H1 (cell line): ENCODE measurements around the gene RPS26. TPM values are rescaled to one million over a fixed set of nuclear protein-coding genes. Genes with fewer than 3 reads are reported as not detected.

ENCODE experiments used
- ATF3 ChIP-seq: IDR thresholded peaks from 2 replicates; pipeline ENCODE4 v1.6.1; 2011; ENCODE audit warnings: low read depth, mild to moderate bottlenecking, low read length; ENCODE audit not compliant: insufficient read depth
- BRCA1 ChIP-seq: IDR thresholded peaks from 2 replicates; pipeline ENCODE4 v1.6.1; 2012; ENCODE audit warnings: low read depth, low read length, improper control_type of control experiment
- CBX5 ChIP-seq: fragments of 300-800, 300-1000 bp; sonication (generic); IDR thresholded peaks from 2 replicates; pipeline ENCODE4 v1.7.1; 2016; ENCODE audit warnings: antibody characterized with exemption, low read length, low read depth
- CEBPB ChIP-seq: IDR thresholded peaks from 2 replicates; pipeline ENCODE4 v1.6.1; 2012; ENCODE audit warnings: low read depth, low read length
- CREB1 ChIP-seq: IDR thresholded peaks from 2 replicates; pipeline ENCODE4 v1.6.1; 2012; ENCODE audit warnings: inconsistent platforms
- E2F6 ChIP-seq: IDR thresholded peaks from 2 replicates; pipeline ENCODE4 v1.6.1; 2012; ENCODE audit warnings: inconsistent platforms
- EP300 ChIP-seq, 2 experiments: IDR thresholded peaks; 1 replicate in 1 of 2; 2 replicates in 1 of 2; pipeline ENCODE4 v1.6.1; 2011 to 2012; ENCODE audit warnings: low read depth in 2 of 2, low read length in 2 of 2, mild to moderate bottlenecking in 2 of 2, borderline replicate concordance in 1 of 2, inconsistent platforms in 1 of 2, moderate library complexity in 1 of 2
- FOSL1 ChIP-seq: IDR thresholded peaks from 2 replicates; pipeline ENCODE4 v1.6.1; 2011; ENCODE audit warnings: mild to moderate bottlenecking, low read depth, low read length, moderate library complexity; ENCODE audit not compliant: insufficient read depth
- HDAC2 ChIP-seq, 2 experiments: fragments of 300-600 bp in 1 of 2; sonication (generic) in 1 of 2; IDR thresholded peaks; 2 replicates each; pipeline ENCODE4 v1.6.1; 2011 to 2012; ENCODE audit warnings: low read depth in 2 of 2, low read length in 2 of 2, mild to moderate bottlenecking in 2 of 2, moderate library complexity in 2 of 2, borderline replicate concordance in 1 of 2, inconsistent platforms in 1 of 2
- JUN ChIP-seq: IDR thresholded peaks from 2 replicates; pipeline ENCODE4 v1.6.1; 2011; ENCODE audit warnings: low read depth, mild to moderate bottlenecking, improper control_type of control experiment, low read length
- KDM1A ChIP-seq: fragments of 200-600, 300-600 bp; sonication (generic); IDR thresholded peaks from 2 replicates; pipeline ENCODE4 v1.7.1; 2016; ENCODE audit warnings: mild to moderate bottlenecking, low read length, borderline replicate concordance
- KDM4A ChIP-seq: IDR thresholded peaks from one replicate; pipeline ENCODE4 v1.7.1; 2012; ENCODE audit warnings: low read depth, mild to moderate bottlenecking, moderate library complexity, low read length, inconsistent platforms; ENCODE audit not compliant: severe bottlenecking
- NRF1 ChIP-seq: IDR thresholded peaks from 2 replicates; pipeline ENCODE4 v1.6.1; 2011; ENCODE audit warnings: mild to moderate bottlenecking, low read depth, low read length, improper control_type of control experiment
- PHF8 ChIP-seq: fragments of 200-600 bp; sonication (generic); conservative IDR thresholded peaks from 2 replicates; pipeline ENCODE4 v1.7.1; 2012; ENCODE audit warnings: low read depth, mild to moderate bottlenecking, inconsistent platforms, low read length, moderate library complexity
- RBBP5 ChIP-seq: IDR thresholded peaks from 2 replicates; pipeline ENCODE4 v1.7.1; 2012; ENCODE audit warnings: low read depth, mild to moderate bottlenecking, inconsistent platforms, low read length, moderate library complexity, borderline replicate concordance
- RFX5 ChIP-seq: IDR thresholded peaks from 2 replicates; pipeline ENCODE4 v1.6.1; 2011; ENCODE audit warnings: low read depth, low read length, improper control_type of control experiment, borderline replicate concordance
- RNF2 ChIP-seq: fragments of 200-900, 300-1000 bp; sonication (generic); IDR thresholded peaks from 2 replicates; pipeline ENCODE4 v1.7.1; 2016; ENCODE audit warnings: borderline replicate concordance, low read depth, mild to moderate bottlenecking, antibody characterized with exemption, low read length; ENCODE audit not compliant: poor library complexity, severe bottlenecking; ENCODE audit errors: missing control alignments
- RXRA ChIP-seq: IDR thresholded peaks from 2 replicates; pipeline ENCODE4 v1.6.1; 2011; ENCODE audit warnings: low read depth, mild to moderate bottlenecking, low read length, moderate library complexity; ENCODE audit not compliant: insufficient read depth
- SAP30 ChIP-seq: fragments of 300-600 bp; sonication (generic); IDR thresholded peaks from 2 replicates; pipeline ENCODE4 v1.7.1; 2012; ENCODE audit warnings: low read length, moderate library complexity, mild to moderate bottlenecking, inconsistent platforms; ENCODE audit not compliant: insufficient read depth, insufficient replicate concordance
- SP2 ChIP-seq: IDR thresholded peaks from 2 replicates; pipeline ENCODE4 v1.6.1; 2012; ENCODE audit warnings: mild to moderate bottlenecking, low read length, inconsistent platforms
- TAF1 ChIP-seq: IDR thresholded peaks from 2 replicates; pipeline ENCODE4 v1.6.1; 2011; ENCODE audit warnings: mild to moderate bottlenecking, low read depth, low read length
- polyA plus RNA-seq, 7 experiments: library from polyadenylated mRNA; depleted of rRNA in 3 of 7; stranded (reverse) in 5 of 7; unstranded in 2 of 7; fragments of >200 nt in 5 of 7; fragments of 200-250 nt in 2 of 7; gene quantifications; 1 replicate in 5 of 7; 2 replicates in 1 of 7; 4 replicates in 1 of 7; pipeline versions ENCODE4 v1.2.1 to v1.2.3, GENCODE V29; 2011 to 2013; ENCODE audit warnings: missing spikeins in 2 of 7, mixed read lengths in 2 of 7
- total RNA-seq: library from RNA; stranded (reverse); fragmentation: NEBNext Ultra II Directional; extraction: Animal tissue kit (Norgen Biotek cat#: 25700); gene quantifications from 2 replicates; pipeline ENCODE4 v1.2.1, GENCODE V29; 2021

The RPS26 gene
- total and polyA plus RNA-seq, 2 of the 8 experiments (the other 6 are each of a cell fraction or from before 2014, with no cell fraction given): 53.4 to 1,922 TPM

GRCh38 chr12:56041552-56042429 is at the start of gene RPS26 (continued):
- TF ChIP-seq EP300 (IDR thresholded peaks at IDR 0.05; ENCODE audit: borderline replicate concordance in 1 of 2, low read depth in 2 of 2, low read length in 2 of 2): no peak
- peak; percentile 93 for TF ChIP-seq CREB1
- peak; percentile 98 for TF ChIP-seq TAF1
- TF ChIP-seq RXRA: no peak
- TF ChIP-seq CEBPB: no peak
- no peak for TF ChIP-seq RFX5
- peak; percentile 52 for TF ChIP-seq E2F6
- peak; percentile 96 for TF ChIP-seq PHF8
- TF ChIP-seq HDAC2 (IDR thresholded peaks at IDR 0.05; ENCODE audit: borderline replicate concordance in 1 of 2, low read depth in 2 of 2, low read length in 2 of 2): peak in 1 of 2 experiments; percentile 14; a peak in 1 of 4 replicates
- TF ChIP-seq NRF1: no peak
- TF ChIP-seq CBX5: no peak
- TF ChIP-seq SAP30: peak; percentile 25
- TF ChIP-seq JUN: no peak
- peak; percentile 41 for TF ChIP-seq KDM4A
- no peak for TF ChIP-seq FOSL1
- no peak for TF ChIP-seq SP2
- no peak for TF ChIP-seq BRCA1
- no peak for TF ChIP-seq KDM1A
- 0 out of 2 replicates have a peak, but pooled peaks have one; percentile 43 for TF ChIP-seq ATF3
- TF ChIP-seq RBBP5: 0 out of 2 replicates have a peak, but pooled peaks have one; percentile 27
- TF ChIP-seq RNF2: no peak
